AG20443 (cell line): ENCODE data around the gene AARS2.

Experiments
- DNase-seq: peaks from one replicate; pipeline ENCODE4 v3.0.0; 2012; ENCODE audit warnings: low spot score, mixed read lengths

AARS2 gene

GRCh38 chr6:44300292-44300823 lies 12.8 kb downstream of the AARS2 start:
- no peak for DNase-seq

- no peak for DNase-seq
Observed at GRCh38 chr6:44298864-44299263, 14.3 kb downstream of the AARS2 start.

GRCh38 chr6:44298055-44298803 lies 14.9 kb downstream of the AARS2 start:
- no peak for DNase-seq

- DNase-seq: peak; percentile 80
Observed at GRCh38 chr6:44297063-44298038, 15.8 kb downstream of the AARS2 start.

GRCh38 chr6:44294832-44295791 lies 18.0 kb downstream of the AARS2 start:
- DNase-seq: no peak

- DNase-seq: no peak
Observed at GRCh38 chr6:44292661-44293365, 20.3 kb downstream of the AARS2 start.

GRCh38 chr6:44291841-44292240 lies 21.3 kb downstream of the AARS2 start:
- DNase-seq: no peak

GRCh38 chr6:44289726-44290260 lies 23.4 kb downstream of the AARS2 start:
- no peak for DNase-seq

- no peak for DNase-seq
Observed at GRCh38 chr6:44286747-44287146, 26.4 kb downstream of the AARS2 start.

- DNase-seq: no peak
Observed at GRCh38 chr6:44286285-44286565, 26.9 kb downstream of the AARS2 start.

GRCh38 chr6:44285552-44286284 lies 27.4 kb downstream of the AARS2 start:
- DNase-seq: peak; percentile 51

- DNase-seq: no peak
Observed at GRCh38 chr6:44284867-44285266, 28.3 kb downstream of the AARS2 start.

GRCh38 chr6:44284121-44284520 lies 29.0 kb downstream of the AARS2 start:
- no peak for DNase-seq

GRCh38 chr6:44278774-44279697 lies 34.1 kb downstream of the AARS2 start:
- DNase-seq: no peak

- no peak for DNase-seq
Observed at GRCh38 chr6:44278315-44278714, 34.8 kb downstream of the AARS2 start.

- no peak for DNase-seq
Observed at GRCh38 chr6:44277763-44278162, 35.4 kb downstream of the AARS2 start.

- DNase-seq: no peak
Observed at GRCh38 chr6:44276667-44277640, 36.2 kb downstream of the AARS2 start.
